HG02852 (cell line): ENCODE measurements around the gene ETHE1.

ENCODE experiments used
- ATAC-seq: cut with Tn5 transposase; IDR thresholded peaks from one replicate; pipeline ENCODE4 v1.9.1; 2021; ENCODE audit warnings: mild to moderate bottlenecking, moderate library complexity; ENCODE audit not compliant: unreplicated experiment

Gene ETHE1

GRCh38 chr19:43468354-43469159 lies 58.4 kb downstream of the ETHE1 start:
- ATAC-seq, result no peak

DNA sequence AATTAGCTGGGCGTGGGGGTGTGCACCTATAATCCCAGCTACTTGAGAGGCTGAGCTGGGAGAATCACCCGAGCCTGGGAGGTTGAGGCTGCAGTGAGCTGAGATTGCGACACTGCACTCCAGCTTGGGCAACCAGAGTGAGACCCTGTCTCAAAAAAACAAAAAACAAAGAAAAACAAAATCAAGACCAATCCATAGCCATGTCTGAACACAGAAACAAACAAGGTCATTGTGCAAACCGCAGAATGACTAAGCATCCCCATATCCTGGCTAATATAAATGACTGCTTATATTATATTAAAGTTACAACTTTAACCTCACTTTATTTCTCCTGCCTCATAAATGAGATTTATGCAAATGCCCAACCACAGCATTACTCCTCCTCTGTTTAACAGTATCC lies 59.3 kb downstream of the ETHE1 start:
- no peak for ATAC-seq

DNA sequence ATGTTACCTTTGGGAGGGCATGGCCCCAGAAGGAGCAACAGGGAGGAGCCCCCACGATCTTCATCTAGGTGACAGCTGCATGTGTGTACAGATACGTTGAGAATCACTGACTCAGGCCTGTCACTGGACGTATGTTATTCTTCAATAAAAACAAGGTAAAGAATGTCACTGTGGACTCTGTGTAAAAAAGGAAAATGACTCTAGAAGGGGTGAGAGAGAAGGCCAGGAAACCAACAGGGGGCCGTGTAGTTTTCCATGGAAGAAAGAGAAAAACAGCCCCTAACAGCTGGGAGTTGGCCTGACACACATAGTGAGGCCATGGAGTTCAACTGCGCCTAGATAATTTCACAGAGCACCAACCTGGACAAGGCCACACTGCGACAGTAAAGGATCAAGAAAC lies 59.7 kb downstream of the ETHE1 start:
- no peak for ATAC-seq

GRCh38 chr19:43466793-43467192 lies 60.2 kb downstream of the ETHE1 start:
- ATAC-seq, result no peak

DNA sequence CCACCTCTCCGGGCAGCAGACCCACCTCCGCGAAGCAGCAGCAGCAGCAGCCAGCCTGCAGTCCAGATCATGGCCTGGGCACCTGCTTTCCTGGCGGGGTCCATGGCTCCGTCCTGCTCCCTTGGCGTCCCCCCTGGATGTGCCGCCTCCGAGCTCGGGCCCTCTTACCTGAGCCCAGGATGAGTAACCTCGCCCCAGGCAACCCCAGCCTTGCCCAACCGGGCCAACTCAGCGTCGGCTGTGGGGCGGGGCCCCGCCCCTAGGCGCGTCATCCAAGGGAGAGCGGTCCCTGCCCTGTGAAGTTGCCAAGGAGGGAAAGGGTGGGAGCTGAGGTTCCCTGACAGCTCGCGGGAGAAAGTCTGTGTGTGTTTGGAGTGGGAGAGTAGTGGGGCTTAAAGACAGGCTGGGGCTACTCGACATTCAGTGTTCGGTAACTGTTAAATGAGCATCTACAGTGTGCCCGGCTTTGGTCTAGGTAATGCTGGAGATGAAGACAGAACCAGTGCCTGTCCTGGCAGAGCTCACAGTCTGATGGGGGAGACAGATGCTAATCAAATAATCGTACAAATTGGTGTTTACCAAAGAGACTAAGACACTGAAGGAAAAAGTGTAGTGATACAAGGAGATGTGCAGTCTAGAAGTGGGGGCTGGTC lies 61.4 kb downstream of the ETHE1 start, which contains the start of gene LYPD3:
LYPD3 (minus strand) TSS at position 141 of the 653 bp plus-strand sequence; CDS start at position 104, 37 bp downstream.
- ATAC-seq, result no peak

- ATAC-seq, result peak; percentile 34
These were observed 62.7 kb downstream of the ETHE1 start for GRCh38 chr19:43464134-43464775.

- ATAC-seq, result peak; percentile 81
These were observed 63.4 kb downstream of the ETHE1 start for GRCh38 chr19:43463381-43464133.

- ATAC-seq, result no peak
These were observed 64.1 kb downstream of the ETHE1 start for GRCh38 chr19:43462785-43463380.

DNA sequence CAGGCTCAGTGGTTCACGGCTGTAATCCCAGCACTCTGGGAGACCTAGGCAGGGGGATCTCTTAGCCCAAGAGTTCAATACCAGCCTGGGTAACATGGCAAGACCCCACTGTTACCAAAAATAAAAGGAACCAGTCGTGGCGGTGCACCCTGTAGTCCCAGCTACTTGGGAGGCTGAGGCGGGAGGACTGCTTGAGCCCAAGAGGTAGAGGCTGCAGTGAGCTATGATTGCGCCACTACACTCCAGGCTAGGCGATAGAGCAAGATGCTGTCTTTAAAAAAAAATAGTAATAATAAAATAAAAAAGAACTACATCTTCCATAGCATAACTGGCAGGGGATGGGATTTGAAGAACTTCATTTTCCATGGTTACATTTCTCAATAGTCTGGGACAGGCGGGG lies 64.6 kb downstream of the ETHE1 start:
- ATAC-seq, result no peak

- no peak for ATAC-seq
These were observed 65.7 kb downstream of the ETHE1 start for GRCh38 chr19:43461303-43461702.

GRCh38 chr19:43460362-43461016 lies 66.5 kb downstream of the ETHE1 start:
- no peak for ATAC-seq

- ATAC-seq, result no peak
These were observed 69.2 kb downstream of the ETHE1 start for GRCh38 chr19:43457809-43458208.
